HG03159 (cell line): ENCODE measurements around the gene HLCS.

Experiments used
- ATAC-seq: cut with Tn5 transposase; IDR thresholded peaks from one replicate; pipeline ENCODE4 v1.9.1; 2021; ENCODE audit warnings: mild to moderate bottlenecking, moderate library complexity; ENCODE audit not compliant: unreplicated experiment

HLCS gene

DNA sequence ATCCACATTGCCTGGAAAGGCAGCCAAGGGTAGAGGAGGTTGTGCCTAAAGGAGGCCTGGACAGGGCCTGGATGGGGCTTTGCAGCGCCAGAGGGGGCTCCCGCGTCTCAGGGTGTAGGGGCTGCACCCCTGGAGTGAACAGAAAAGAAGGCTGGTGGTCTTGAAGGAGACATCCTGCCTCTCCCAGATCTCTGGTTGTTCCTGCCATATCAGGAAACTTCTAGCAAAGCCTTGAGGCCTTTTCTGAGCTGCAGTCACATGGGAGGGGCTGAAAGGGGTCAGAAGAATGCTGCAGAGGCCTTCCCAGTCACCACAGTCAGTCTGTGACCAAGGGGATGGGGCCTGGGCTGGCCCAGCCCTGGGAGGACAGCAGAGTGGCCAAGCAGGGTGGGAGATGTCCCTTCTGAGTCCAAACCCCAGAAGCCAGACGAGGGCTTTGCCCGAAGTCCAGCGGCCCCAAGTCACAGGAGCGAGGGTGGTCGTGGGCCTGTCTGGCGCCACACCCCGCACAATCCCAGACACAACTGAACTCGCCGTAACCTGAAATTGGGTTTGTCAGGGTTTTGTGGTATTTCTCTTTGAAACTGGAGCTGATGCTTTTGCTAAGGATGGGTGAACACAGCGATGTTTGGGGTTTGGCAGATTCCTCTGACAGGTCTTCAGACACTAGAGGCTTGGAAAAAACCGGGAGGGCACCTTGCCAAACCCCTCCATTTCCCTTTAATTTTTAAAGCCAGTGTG, 237.9 kb downstream of the HLCS start:
- ATAC-seq: no peak

- ATAC-seq: no peak
Observed at GRCh38 chr21:36727866-36728265, 238.6 kb downstream of the HLCS start.

GRCh38 chr21:36725793-36726386, 240.6 kb downstream of the HLCS start:
- no peak for ATAC-seq

DNA sequence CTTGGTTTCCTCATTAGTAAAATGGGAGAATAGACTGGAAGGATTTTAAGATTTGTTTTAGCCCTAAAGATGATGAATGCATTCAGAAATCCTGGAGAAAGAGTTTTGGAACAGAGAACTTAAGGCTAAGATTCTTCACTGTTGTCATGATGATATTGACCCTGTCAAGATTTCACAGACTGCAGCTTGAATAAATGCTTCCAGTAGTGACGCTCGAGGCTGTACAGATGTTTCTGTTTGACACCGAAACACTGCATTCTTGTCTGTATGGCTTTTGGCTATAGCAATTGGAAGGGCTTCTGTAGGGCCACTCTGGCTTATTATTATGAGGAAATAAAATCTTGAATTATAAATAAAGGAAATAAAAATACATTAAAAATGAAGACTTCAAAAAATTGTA, 241.8 kb downstream of the HLCS start:
- no peak for ATAC-seq

DNA sequence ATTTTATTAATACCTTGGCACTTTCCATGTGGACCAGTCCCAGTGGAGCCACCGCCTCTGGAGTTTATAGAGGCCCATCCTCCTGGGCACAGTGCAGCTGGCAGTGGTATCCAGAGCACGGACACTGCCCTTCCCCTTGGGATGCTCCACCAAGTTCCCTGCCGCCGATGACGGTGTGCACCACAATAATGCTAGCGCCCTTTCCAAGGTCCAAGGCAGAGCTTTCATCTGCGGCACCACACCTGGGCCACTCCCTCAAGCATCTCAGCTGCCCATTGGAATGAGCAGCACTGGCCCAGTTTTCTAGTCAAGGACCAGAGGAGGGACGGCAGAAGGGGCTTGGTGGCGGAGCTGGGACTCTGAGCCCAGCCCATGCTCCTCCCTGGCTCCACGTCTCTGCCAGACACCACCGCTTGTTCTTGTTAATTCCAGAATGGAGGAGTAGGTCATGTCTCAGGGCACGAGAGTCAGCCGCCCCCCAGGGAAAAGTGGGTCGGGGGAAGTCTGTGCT, 243.0 kb downstream of the HLCS start:
- no peak for ATAC-seq

- no peak for ATAC-seq
Observed at GRCh38 chr21:36722370-36723368, 243.8 kb downstream of the HLCS start.

- no peak for ATAC-seq
Observed at GRCh38 chr21:36721817-36722216, 244.7 kb downstream of the HLCS start.

DNA sequence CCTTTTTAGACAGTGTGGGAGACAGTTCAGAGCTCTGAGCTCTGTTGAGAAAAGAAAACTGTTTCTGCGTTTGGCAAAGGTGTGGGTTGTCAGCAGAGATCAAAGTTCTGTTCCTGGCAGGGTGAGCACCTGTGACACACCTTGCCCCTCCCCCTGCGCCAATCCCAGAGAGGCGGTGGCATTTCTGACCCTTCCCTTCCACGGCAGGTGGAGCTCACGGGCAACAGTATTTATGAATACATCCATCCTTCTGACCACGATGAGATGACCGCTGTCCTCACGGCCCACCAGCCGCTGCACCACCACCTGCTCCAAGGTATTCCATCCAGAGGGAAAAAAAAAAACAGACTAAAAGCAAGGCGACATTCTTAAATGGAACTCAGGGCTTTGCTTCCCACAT, 246.9 kb downstream of the HLCS start:
- no peak for ATAC-seq

- no peak for ATAC-seq
Observed at GRCh38 chr21:36718951-36719501, 247.4 kb downstream of the HLCS start.

DNA sequence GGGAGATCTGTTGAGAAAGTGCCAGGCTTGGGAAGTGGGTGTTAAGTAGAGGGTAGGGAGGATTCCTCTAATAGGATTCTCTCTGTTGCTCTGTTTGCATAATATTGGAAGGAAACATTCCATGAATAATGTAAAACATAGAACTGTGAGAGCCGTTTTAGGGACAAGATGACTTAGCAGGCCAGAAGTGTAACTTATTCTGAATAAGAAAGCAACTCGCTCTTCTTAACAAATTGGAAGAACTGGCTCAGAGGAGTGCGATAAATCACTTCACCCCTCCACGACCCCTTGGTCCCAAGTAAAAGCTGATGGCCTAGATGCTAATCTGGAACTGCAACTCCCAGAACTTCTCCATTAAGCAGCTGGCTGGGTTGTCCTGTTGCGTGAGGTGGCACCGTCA, 248.5 kb downstream of the HLCS start:
- no peak for ATAC-seq

GRCh38 chr21:36716836-36717235, 249.6 kb downstream of the HLCS start:
- no peak for ATAC-seq

- no peak for ATAC-seq
Observed at GRCh38 chr21:36716387-36716786, 250.1 kb downstream of the HLCS start.

DNA sequence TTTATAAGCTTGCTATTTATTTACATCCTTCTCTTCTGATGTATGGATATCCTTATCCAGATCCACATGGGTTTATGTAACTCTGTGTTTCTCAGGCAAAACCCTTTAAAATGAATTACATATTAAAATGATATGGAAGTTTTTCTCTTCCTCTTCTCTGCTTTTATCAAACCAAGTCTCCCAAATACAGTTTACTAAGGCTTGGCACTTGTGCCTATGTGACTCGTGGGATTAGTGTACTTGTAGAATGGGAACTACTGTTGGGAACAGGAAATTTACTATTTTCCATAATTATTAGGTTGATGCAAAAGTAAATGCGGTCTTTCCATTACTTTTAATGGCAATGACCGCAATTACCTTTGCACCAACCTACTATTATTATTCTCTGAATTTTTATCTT, 252.7 kb downstream of the HLCS start:
- ATAC-seq: no peak

DNA sequence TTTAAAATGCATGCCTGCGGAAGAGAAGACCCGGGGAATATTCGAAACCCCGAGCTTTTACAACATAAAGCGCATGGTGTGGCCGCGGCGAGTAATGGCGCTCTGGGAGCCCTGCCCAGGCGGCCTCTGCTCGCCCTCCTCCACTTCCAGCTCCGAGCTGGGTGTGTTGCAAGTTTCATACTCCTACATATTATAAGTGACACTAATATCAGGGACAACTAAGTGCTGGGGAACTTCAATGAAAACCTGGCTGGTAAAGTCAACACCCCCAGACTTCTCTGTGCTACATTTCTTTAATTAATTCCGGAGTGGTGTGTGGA, 255.8 kb downstream of the HLCS start:
- ATAC-seq: no peak

DNA sequence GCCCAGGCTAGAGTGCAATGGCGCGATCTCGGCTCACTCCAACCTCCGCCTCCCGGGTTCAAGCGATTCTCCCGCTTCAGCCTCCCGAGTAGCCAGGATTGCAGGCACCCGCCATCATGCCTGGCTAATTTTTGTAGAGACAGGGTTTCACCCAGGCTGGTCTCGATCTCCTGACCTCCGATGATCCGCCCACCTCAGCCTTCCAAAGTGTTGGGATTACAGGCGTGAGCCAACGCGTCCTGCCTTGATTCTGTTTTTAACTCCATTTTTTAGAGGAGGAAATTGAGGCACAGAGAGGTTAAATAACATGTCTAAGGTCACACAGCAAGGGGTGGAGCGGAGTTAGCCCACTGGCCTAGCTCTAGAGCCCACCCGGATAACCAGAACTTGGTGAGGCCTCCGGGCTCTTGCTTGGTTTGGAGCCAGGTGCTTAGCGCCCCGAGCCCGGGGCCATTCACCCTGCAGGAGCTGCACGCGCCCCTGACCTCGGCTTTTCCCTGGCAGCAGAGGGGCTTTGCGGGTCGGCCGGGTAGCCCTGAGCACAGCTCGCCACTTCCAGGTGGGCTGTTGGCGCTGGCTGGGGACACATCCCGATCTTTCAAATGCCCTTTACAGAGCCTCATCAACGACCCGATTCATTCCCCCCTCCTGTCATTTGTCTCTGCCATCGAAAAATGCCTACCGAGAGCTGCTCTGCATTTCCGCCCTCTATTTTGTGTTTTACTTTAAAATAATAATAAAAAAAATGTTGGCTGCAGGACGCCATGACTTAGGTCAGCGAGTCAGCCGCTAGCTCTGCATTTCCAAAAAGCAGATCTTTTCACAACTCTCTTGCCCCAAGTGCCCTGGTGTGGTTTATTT, 256.4 kb downstream of the HLCS start:
- ATAC-seq: no peak

DNA sequence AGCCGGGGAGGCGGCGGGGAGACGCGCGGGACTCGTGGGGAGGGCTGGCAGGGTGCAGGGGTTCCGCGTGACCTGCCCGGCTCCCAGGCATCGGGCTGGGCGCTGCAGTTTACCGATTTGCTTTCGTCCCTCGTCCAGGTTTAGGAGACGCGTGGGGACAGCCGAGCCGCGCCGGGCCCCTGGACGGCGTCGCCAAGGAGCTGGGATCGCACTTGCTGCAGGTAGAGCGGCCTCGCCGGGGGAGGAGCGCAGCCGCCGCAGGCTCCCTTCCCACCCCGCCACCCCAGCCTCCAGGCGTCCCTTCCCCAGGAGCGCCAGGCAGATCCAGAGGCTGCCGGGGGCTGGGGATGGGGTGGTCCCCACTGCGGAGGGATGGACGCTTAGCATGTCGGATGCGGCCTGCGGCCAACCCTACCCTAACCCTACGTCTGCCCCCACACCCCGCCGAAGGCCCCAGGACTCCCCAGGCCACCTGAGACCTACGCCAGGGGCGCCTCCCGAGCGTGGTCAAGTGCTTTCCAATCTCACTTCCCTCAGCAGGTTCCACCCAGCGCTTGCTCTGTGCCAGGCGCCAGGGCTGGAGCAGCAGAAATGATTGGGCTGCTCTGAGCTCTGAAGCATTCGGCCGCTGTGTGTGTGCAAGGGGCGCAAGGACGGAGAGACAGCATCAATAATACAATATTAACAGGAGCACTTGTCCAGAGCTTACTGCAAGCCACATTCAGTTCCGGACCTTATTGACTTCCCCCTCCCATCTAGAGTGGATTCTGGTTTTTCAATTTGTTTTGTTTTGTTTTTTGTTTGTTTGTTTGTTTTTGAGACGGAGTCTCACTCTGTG, 257.2 kb downstream of the HLCS start:
- ATAC-seq: no peak

DNA sequence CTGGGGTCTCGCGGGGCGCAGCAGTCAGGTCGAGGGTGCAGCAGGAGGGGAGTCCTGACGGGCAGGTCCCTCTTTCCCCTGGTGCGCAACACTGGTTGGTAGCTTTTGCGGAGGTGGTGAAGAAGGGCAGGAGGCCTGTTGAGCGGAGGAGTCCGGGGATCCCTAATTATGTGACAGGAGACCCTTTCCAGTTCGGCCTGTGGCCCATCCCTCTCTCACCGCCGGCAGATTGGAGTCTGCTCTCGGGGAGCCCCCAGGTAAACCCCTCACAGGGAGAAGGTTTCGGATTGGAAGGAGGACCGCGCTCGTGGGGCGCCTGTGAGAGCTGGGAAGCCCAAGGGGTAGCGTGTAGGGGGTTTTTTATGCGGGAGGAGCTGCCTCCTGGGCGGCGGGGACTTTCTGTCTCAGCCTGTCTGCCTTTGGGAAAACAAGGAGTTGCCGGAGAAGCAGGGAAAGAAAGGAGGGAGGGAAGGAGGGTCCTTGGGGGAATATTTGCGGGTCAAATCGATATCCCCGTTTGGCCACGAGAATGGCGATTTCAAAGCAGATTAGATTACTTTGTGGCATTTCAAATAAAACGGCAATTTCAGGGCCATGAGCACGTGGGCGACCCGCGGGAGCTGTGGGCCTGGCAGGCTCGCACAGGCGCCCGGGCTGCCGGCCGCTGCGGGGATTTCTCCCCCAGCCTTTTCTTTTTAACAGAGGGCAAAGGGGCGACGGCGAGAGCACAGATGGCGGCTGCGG, 258.0 kb downstream of the HLCS start:
- no peak for ATAC-seq

DNA sequence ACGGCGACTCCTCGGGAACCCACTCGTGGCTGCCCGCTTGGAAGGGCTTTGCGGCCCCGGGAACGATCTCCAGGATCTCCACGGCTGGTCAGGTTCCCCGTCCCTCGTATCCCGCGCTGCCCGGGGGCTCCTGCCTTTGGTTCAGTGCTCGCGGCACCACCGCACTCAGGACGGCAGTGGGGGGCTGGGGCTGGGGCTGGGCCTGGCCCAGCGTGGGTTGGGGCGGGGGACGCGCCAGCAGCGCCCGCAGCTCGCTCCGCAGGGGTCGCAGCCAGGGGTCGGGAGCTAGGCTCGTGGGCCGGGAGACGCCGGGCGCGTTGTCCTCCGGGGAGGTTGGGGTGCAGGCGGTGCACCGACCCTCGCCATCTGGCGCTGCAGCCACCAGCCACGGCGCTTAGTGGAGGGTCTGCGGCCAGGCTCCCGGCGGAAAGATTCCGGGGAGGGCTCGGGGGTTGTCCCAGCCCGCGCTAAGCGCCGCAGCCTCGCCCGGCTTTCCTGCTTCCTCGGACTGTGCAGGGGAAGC, 258.6 kb downstream of the HLCS start:
- no peak for ATAC-seq
